Testis (tissue), 2 donors: ENCODE measurements around the gene CEP350.

Source experiments
- POLR2A ChIP-seq: fragments of 450-650 bp; IDR thresholded peaks from one replicate; pipeline ENCODE4 v1.6.1; 2017; ENCODE audit warnings: antibody characterized with exemption, mild to moderate bottlenecking, moderate library complexity
- TF ChIP-seq, protein P1 (sequence below), 3 experiments: fragments of 450-650 bp in 2 of 3; fragments of 200-600 bp in 1 of 3; sonication (generic) in 1 of 3; IDR thresholded peaks; one replicate each; pipeline ENCODE4 v1.5.1; 2016 to 2019; ENCODE audit warnings: antibody characterized with exemption in 3 of 3, mild to moderate bottlenecking in 2 of 3, moderate library complexity in 1 of 3

DNA sequence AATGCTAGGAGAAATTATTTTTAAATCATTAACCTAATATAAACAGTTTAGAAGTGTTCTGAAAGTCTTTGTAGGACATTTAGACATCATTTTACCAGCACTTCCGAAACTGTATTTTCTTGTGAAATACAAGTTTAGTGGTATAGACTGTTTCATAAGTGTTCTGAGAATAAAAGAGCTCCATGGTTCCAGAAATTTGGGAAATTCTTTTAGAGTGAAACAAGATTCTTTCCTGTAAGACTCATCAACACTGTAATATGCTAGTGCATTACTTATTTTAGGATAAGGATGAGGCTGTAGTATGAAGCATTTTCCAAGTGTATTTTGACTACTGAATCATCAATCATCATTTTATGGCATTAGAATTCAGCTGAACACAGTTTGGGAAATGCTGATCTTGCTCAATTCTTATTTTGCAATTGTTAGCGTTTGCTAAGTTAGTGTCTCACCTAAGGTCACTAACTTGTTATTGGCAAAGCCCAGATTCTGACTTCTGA lies 73.4 kb downstream of the CEP350 start:
- TF ChIP-seq, protein P1, sequence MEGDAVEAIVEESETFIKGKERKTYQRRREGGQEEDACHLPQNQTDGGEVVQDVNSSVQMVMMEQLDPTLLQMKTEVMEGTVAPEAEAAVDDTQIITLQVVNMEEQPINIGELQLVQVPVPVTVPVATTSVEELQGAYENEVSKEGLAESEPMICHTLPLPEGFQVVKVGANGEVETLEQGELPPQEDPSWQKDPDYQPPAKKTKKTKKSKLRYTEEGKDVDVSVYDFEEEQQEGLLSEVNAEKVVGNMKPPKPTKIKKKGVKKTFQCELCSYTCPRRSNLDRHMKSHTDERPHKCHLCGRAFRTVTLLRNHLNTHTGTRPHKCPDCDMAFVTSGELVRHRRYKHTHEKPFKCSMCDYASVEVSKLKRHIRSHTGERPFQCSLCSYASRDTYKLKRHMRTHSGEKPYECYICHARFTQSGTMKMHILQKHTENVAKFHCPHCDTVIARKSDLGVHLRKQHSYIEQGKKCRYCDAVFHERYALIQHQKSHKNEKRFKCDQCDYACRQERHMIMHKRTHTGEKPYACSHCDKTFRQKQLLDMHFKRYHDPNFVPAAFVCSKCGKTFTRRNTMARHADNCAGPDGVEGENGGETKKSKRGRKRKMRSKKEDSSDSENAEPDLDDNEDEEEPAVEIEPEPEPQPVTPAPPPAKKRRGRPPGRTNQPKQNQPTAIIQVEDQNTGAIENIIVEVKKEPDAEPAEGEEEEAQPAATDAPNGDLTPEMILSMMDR (IDR thresholded peaks at IDR 0.05): no peak
- no peak for TF ChIP-seq POLR2A
